Measurements from ENCODE around the gene DPT. TPM values are rescaled to one million over a fixed set of nuclear protein-coding genes. Genes with fewer than 3 reads are reported as not detected.

Gene DPT
- polyA plus RNA-seq, 4 donors = 0.89 to 42.3 (median 6.1) TPM

- DNase-seq (no peak), FAIRE-seq (no peak)
- no peaks in the 10 kb centered on the region for H3K36me3 ChIP-seq (ENCODE audit: control insufficient read depth in 3 of 3, insufficient read depth in 2 of 3, low read depth in 1 of 3, low read length in 3 of 3)
- H3K4me3 ChIP-seq (ENCODE audit: low read depth in 1 of 3, low read length in 3 of 3) = no peak overlapping the region
- H3K27me3 ChIP-seq (ENCODE audit: control insufficient read depth in 3 of 3, insufficient read depth in 3 of 3, low read length in 3 of 3) = no peaks in the 10 kb centered on the region
- WGBS, 3 donors = 93 to 98% (median 95%) methylated on average over 1 of the region's 1 CpG
- no peaks in the 10 kb centered on the region for H3K4me1 ChIP-seq (ENCODE audit: control insufficient read depth in 3 of 3, insufficient read depth in 2 of 3, low read depth in 1 of 3, low read length in 2 of 3)
- H3K27ac ChIP-seq (ENCODE audit: low read depth in 1 of 3, low read length in 2 of 3) = no peak overlapping the region
- peaks cover 0 to 2% of the 10 kb centered on the region in 2 donors for H3K9me3 ChIP-seq (ENCODE audit: control insufficient read depth in 2 of 2, insufficient read depth in 1 of 2, low read depth in 1 of 2, low read length in 1 of 2)
Observed at GRCh38 chr1:168672278-168672677, 56.7 kb downstream of the DPT start.

GRCh38 chr1:168671782-168672181, 57.2 kb downstream of the DPT start:
- H3K27ac ChIP-seq (ENCODE audit: low read depth in 1 of 3, low read length in 2 of 3) = no peak overlapping the region
- no peak for DNase-seq
- no peak overlapping the region for H3K4me3 ChIP-seq (ENCODE audit: low read depth in 1 of 3, low read length in 3 of 3)
- no peaks in the 10 kb centered on the region for H3K36me3 ChIP-seq (ENCODE audit: control insufficient read depth in 3 of 3, insufficient read depth in 2 of 3, low read depth in 1 of 3, low read length in 3 of 3)
- no peaks in the 10 kb centered on the region for H3K4me1 ChIP-seq (ENCODE audit: control insufficient read depth in 3 of 3, insufficient read depth in 2 of 3, low read depth in 1 of 3, low read length in 2 of 3)
- H3K9me3 ChIP-seq (ENCODE audit: control insufficient read depth in 2 of 2, insufficient read depth in 1 of 2, low read depth in 1 of 2, low read length in 1 of 2) = peaks cover 0 to 2% of the 10 kb centered on the region in 2 donors
- no peaks in the 10 kb centered on the region for H3K27me3 ChIP-seq (ENCODE audit: control insufficient read depth in 3 of 3, insufficient read depth in 3 of 3, low read length in 3 of 3)
- no peak for FAIRE-seq

GRCh38 chr1:168665975-168666374, 63.0 kb downstream of the DPT start:
- H3K4me1 ChIP-seq (ENCODE audit: control insufficient read depth in 3 of 3, insufficient read depth in 2 of 3, low read depth in 1 of 3, low read length in 2 of 3) = no peaks in the 10 kb centered on the region
- no peak overlapping the region for H3K27ac ChIP-seq (ENCODE audit: low read depth in 1 of 3, low read length in 2 of 3)
- no peaks in the 10 kb centered on the region for H3K27me3 ChIP-seq (ENCODE audit: control insufficient read depth in 3 of 3, insufficient read depth in 3 of 3, low read length in 3 of 3)
- no peaks in the 10 kb centered on the region for H3K36me3 ChIP-seq (ENCODE audit: control insufficient read depth in 3 of 3, insufficient read depth in 2 of 3, low read depth in 1 of 3, low read length in 3 of 3)
- peaks cover 0 to 2% of the 10 kb centered on the region in 2 donors for H3K9me3 ChIP-seq (ENCODE audit: control insufficient read depth in 2 of 2, insufficient read depth in 1 of 2, low read depth in 1 of 2, low read length in 1 of 2)
- DNase-seq (no peak), FAIRE-seq (no peak)
- 80 to 91% (median 81%) methylated on average over 1 of the region's 1 CpG for WGBS, 3 donors
- no peak overlapping the region for H3K4me3 ChIP-seq (ENCODE audit: low read depth in 1 of 3, low read length in 3 of 3)

GRCh38 chr1:168664069-168664834, 64.8 kb downstream of the DPT start:
- H3K4me3 ChIP-seq (ENCODE audit: low read depth in 1 of 3, low read length in 3 of 3) = no peak overlapping the region
- 27 to 39% (median 35%) methylated on average over 3 of the region's 3 CpGs for WGBS, 3 donors
- FAIRE-seq (no peak), DNase-seq (peak; percentile 66)
- H3K9me3 ChIP-seq (ENCODE audit: control insufficient read depth in 2 of 2, insufficient read depth in 1 of 2, low read depth in 1 of 2, low read length in 1 of 2) = peaks cover 0 to 2% of the 10 kb centered on the region in 2 donors
- H3K36me3 ChIP-seq (ENCODE audit: control insufficient read depth in 3 of 3, insufficient read depth in 2 of 3, low read depth in 1 of 3, low read length in 3 of 3) = no peaks in the 10 kb centered on the region
- no peaks in the 10 kb centered on the region for H3K27me3 ChIP-seq (ENCODE audit: control insufficient read depth in 3 of 3, insufficient read depth in 3 of 3, low read length in 3 of 3)
- H3K27ac ChIP-seq (ENCODE audit: low read depth in 1 of 3, low read length in 2 of 3) = no peak overlapping the region
- no peaks in the 10 kb centered on the region for H3K4me1 ChIP-seq (ENCODE audit: control insufficient read depth in 3 of 3, insufficient read depth in 2 of 3, low read depth in 1 of 3, low read length in 2 of 3)

GRCh38 chr1:168656485-168656884, 72.5 kb downstream of the DPT start:
- Histone ChIP-seq H3K27me3 (ENCODE audit: control insufficient read depth in 3 of 3, insufficient read depth in 3 of 3, low read length in 3 of 3) (no peaks in the 10 kb centered on the region), H3K4me3 (ENCODE audit: low read depth in 1 of 3, low read length in 3 of 3) (no peak overlapping the region), H3K36me3 (ENCODE audit: control insufficient read depth in 3 of 3, insufficient read depth in 2 of 3, low read depth in 1 of 3, low read length in 3 of 3) (no peaks in the 10 kb centered on the region), H3K9me3 (ENCODE audit: control insufficient read depth in 2 of 2, insufficient read depth in 1 of 2, low read depth in 1 of 2, low read length in 1 of 2) (no peaks in the 10 kb centered on the region), H3K4me1 (ENCODE audit: control insufficient read depth in 3 of 3, insufficient read depth in 2 of 3, low read depth in 1 of 3, low read length in 2 of 3) (peaks cover 0 to 4% (median 0%) of the 10 kb centered on the region in 3 donors), H3K27ac (ENCODE audit: low read depth in 1 of 3, low read length in 2 of 3) (no peak overlapping the region)
- 76 to 90% (median 89%) methylated on average over 1 of the region's 1 CpG for WGBS, 3 donors
- DNase-seq (no peak), FAIRE-seq (no peak)

- Histone ChIP-seq H3K27ac (ENCODE audit: low read depth in 1 of 3, low read length in 2 of 3) (no peak overlapping the region), H3K9me3 (ENCODE audit: control insufficient read depth in 2 of 2, insufficient read depth in 1 of 2, low read depth in 1 of 2, low read length in 1 of 2) (no peaks in the 10 kb centered on the region), H3K36me3 (ENCODE audit: control insufficient read depth in 3 of 3, insufficient read depth in 2 of 3, low read depth in 1 of 3, low read length in 3 of 3) (no peaks in the 10 kb centered on the region), H3K27me3 (ENCODE audit: control insufficient read depth in 3 of 3, insufficient read depth in 3 of 3, low read length in 3 of 3) (no peaks in the 10 kb centered on the region), H3K4me3 (ENCODE audit: low read depth in 1 of 3, low read length in 3 of 3) (no peak overlapping the region), H3K4me1 (ENCODE audit: control insufficient read depth in 3 of 3, insufficient read depth in 2 of 3, low read depth in 1 of 3, low read length in 2 of 3) (peaks cover 0 to 4% (median 0%) of the 10 kb centered on the region in 3 donors)
- DNase-seq (no peak), FAIRE-seq (no peak)
- 85 to 87% (median 86%) methylated on average over 6 of the region's 6 CpGs for WGBS, 3 donors
Observed at GRCh38 chr1:168654198-168654915, 74.6 kb downstream of the DPT start.

GRCh38 chr1:168653567-168653966, 75.4 kb downstream of the DPT start:
- Histone ChIP-seq H3K4me1 (ENCODE audit: control insufficient read depth in 3 of 3, insufficient read depth in 2 of 3, low read depth in 1 of 3, low read length in 2 of 3) (peaks cover 0 to 4% (median 0%) of the 10 kb centered on the region in 3 donors), H3K36me3 (ENCODE audit: control insufficient read depth in 3 of 3, insufficient read depth in 2 of 3, low read depth in 1 of 3, low read length in 3 of 3) (no peaks in the 10 kb centered on the region), H3K27me3 (ENCODE audit: control insufficient read depth in 3 of 3, insufficient read depth in 3 of 3, low read length in 3 of 3) (no peaks in the 10 kb centered on the region), H3K27ac (ENCODE audit: low read depth in 1 of 3, low read length in 2 of 3) (no peak overlapping the region), H3K4me3 (ENCODE audit: low read depth in 1 of 3, low read length in 3 of 3) (no peak overlapping the region), H3K9me3 (ENCODE audit: control insufficient read depth in 2 of 2, insufficient read depth in 1 of 2, low read depth in 1 of 2, low read length in 1 of 2) (no peaks in the 10 kb centered on the region)
- DNase-seq (no peak), FAIRE-seq (no peak)
- 73 to 86% (median 81%) methylated on average over 2 of the region's 2 CpGs for WGBS, 3 donors

GRCh38 chr1:168645721-168646120, 83.3 kb downstream of the DPT start:
- Histone ChIP-seq H3K27ac (ENCODE audit: low read depth in 1 of 3, low read length in 2 of 3) (no peak overlapping the region), H3K4me1 (ENCODE audit: control insufficient read depth in 3 of 3, insufficient read depth in 2 of 3, low read depth in 1 of 3, low read length in 2 of 3) (no peaks in the 10 kb centered on the region), H3K9me3 (ENCODE audit: control insufficient read depth in 2 of 2, insufficient read depth in 1 of 2, low read depth in 1 of 2, low read length in 1 of 2) (no peaks in the 10 kb centered on the region), H3K4me3 (ENCODE audit: low read depth in 1 of 3, low read length in 3 of 3) (no peak overlapping the region), H3K36me3 (ENCODE audit: control insufficient read depth in 3 of 3, insufficient read depth in 2 of 3, low read depth in 1 of 3, low read length in 3 of 3) (no peaks in the 10 kb centered on the region), H3K27me3 (ENCODE audit: control insufficient read depth in 3 of 3, insufficient read depth in 3 of 3, low read length in 3 of 3) (no peaks in the 10 kb centered on the region)
- FAIRE-seq (no peak), DNase-seq (peak in 1 of 2 donors; percentile 68)
- WGBS, 3 donors = 84 to 93% (median 88%) methylated on average over 3 of the region's 3 CpGs
